HG03575 (cell line): ENCODE measurements around the gene GPR153.

ENCODE experiments used
- ATAC-seq: cut with Tn5 transposase; IDR thresholded peaks from one replicate; pipeline ENCODE4 v1.9.1; 2021; ENCODE audit not compliant: unreplicated experiment, insufficient number of reproducible peaks, low FRiP score; ENCODE audit errors: extremely low read depth

Gene GPR153

GRCh38 chr1:6210591-6211355, 50.1 kb downstream of the GPR153 start:
- no peak for ATAC-seq

GRCh38 chr1:6209661-6210580, 51.0 kb downstream of the GPR153 start:
- no peak for ATAC-seq

GRCh38 chr1:6208723-6209660, 51.9 kb downstream of the GPR153 start:
- no peak for ATAC-seq

- ATAC-seq, result no peak
These were observed 53.0 kb downstream of the GPR153 start for GRCh38 chr1:6207921-6208320.

- ATAC-seq, result no peak
These were observed 53.6 kb downstream of the GPR153 start for GRCh38 chr1:6207075-6207885.

- ATAC-seq, result no peak
These were observed 54.4 kb downstream of the GPR153 start for GRCh38 chr1:6206520-6206855.

- no peak for ATAC-seq
These were observed 54.9 kb downstream of the GPR153 start, which contains the start of gene RNF207 for GRCh38 chr1:6205849-6206519. RNF207 (plus strand) TSS chr1:6206119; CDS start chr1:6206536, 417 bp downstream.

GRCh38 chr1:6202256-6202655, 58.6 kb downstream of the GPR153 start:
- ATAC-seq, result no peak

GRCh38 chr1:6200188-6200809, 60.6 kb downstream of the GPR153 start:
- no peak for ATAC-seq

- peak; percentile 79 for ATAC-seq
These were observed 61.4 kb downstream of the GPR153 start, which contains the start of gene RPL22 for GRCh38 chr1:6199298-6200187. RPL22 (minus strand) TSS chr1:6199595; CDS start chr1:6199573, 22 bp downstream.

GRCh38 chr1:6198646-6199297, 62.1 kb downstream of the GPR153 start:
- no peak for ATAC-seq

GRCh38 chr1:6197746-6198427, 63.0 kb downstream of the GPR153 start:
- ATAC-seq, result no peak
